ENCODE measurements around the gene PDF. TPM values are rescaled to one million over a fixed set of nuclear protein-coding genes. Genes with fewer than 3 reads are reported as not detected.

The PDF gene
- total RNA-seq, 1 experiment from 2014 or later, result 23.1 TPM

DNA sequence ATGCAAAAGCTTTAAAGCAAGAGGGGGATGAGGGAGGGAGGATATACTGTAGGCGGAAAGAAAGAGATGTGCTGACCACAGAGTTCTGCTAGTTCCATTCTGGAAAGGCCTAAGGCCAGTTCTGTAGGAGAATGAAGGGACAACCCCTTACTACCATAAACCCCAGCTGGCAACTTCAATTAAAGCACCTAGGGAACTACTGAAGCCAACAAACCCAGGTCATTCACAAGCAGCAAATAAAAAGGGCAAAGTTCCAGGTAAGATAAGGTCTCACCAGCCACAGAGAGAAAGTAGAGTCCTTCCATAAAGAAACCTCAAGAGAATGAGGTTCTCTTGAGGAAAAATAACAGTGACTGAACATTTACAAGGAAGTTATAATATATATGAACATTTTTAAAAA lies 42.6 kb upstream of the PDF start:
- CTCF ChIA-PET, result no interaction called here
- TF ChIP-seq, protein P1, sequence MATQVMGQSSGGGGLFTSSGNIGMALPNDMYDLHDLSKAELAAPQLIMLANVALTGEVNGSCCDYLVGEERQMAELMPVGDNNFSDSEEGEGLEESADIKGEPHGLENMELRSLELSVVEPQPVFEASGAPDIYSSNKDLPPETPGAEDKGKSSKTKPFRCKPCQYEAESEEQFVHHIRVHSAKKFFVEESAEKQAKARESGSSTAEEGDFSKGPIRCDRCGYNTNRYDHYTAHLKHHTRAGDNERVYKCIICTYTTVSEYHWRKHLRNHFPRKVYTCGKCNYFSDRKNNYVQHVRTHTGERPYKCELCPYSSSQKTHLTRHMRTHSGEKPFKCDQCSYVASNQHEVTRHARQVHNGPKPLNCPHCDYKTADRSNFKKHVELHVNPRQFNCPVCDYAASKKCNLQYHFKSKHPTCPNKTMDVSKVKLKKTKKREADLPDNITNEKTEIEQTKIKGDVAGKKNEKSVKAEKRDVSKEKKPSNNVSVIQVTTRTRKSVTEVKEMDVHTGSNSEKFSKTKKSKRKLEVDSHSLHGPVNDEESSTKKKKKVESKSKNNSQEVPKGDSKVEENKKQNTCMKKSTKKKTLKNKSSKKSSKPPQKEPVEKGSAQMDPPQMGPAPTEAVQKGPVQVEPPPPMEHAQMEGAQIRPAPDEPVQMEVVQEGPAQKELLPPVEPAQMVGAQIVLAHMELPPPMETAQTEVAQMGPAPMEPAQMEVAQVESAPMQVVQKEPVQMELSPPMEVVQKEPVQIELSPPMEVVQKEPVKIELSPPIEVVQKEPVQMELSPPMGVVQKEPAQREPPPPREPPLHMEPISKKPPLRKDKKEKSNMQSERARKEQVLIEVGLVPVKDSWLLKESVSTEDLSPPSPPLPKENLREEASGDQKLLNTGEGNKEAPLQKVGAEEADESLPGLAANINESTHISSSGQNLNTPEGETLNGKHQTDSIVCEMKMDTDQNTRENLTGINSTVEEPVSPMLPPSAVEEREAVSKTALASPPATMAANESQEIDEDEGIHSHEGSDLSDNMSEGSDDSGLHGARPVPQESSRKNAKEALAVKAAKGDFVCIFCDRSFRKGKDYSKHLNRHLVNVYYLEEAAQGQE (IDR thresholded peaks at IDR 0.05; ENCODE audit: insufficient read depth in 1 of 2, low read depth in 2 of 2, low read length in 1 of 2), result no peak
- TF ChIP-seq POLR2AphosphoS5 (IDR thresholded peaks at IDR 0.05; ENCODE audit: low read depth, low read length), result no peak
- TF ChIP-seq SIN3A (IDR thresholded peaks at IDR 0.05; ENCODE audit: borderline replicate concordance, insufficient read depth, low read depth, low read length), result no peak
- TF ChIP-seq, protein P2, sequence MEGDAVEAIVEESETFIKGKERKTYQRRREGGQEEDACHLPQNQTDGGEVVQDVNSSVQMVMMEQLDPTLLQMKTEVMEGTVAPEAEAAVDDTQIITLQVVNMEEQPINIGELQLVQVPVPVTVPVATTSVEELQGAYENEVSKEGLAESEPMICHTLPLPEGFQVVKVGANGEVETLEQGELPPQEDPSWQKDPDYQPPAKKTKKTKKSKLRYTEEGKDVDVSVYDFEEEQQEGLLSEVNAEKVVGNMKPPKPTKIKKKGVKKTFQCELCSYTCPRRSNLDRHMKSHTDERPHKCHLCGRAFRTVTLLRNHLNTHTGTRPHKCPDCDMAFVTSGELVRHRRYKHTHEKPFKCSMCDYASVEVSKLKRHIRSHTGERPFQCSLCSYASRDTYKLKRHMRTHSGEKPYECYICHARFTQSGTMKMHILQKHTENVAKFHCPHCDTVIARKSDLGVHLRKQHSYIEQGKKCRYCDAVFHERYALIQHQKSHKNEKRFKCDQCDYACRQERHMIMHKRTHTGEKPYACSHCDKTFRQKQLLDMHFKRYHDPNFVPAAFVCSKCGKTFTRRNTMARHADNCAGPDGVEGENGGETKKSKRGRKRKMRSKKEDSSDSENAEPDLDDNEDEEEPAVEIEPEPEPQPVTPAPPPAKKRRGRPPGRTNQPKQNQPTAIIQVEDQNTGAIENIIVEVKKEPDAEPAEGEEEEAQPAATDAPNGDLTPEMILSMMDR (IDR thresholded peaks at IDR 0.05), result no peak
- no peak for TF ChIP-seq TCF7L2 (IDR thresholded peaks at IDR 0.05; ENCODE audit: low read depth, low read length)

DNA sequence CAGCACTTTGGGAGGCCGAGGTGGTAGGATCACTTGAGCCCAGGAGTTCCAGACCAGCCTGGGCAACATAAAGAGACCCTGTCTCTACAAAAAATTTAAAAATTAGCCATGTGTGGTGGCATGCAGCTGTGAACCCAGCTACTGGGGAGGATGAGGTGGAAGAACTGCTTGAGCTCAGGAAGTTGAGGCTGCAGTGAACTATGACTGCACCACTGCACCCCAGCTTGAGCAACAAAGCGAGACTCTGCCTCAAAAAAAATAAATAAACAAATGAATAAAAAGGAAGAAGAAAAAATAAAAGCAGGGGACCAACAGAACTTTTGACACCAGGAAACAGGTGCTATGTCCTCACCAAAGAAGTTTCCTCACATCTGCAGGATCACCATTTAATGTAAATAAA lies 41.2 kb upstream of the PDF start:
- ChIA-PET CTCF (no interaction called here), POLR2A (no interaction called here)
- Histone ChIP-seq H3K27me3 (ENCODE audit: control insufficient read depth, insufficient read depth, low read length) (no peaks in the 10 kb centered on the region), H3K36me3 (ENCODE audit: control insufficient read depth, insufficient read depth, low read length) (peaks cover 9% of the 10 kb centered on the region), H3K4me1 (ENCODE audit: control insufficient read depth, insufficient read depth, low read length) (no peaks in the 10 kb centered on the region), H3K9me3 (ENCODE audit: control insufficient read depth, insufficient read depth, low read depth, low read length) (no peaks in the 10 kb centered on the region), H3K4me3 (ENCODE audit: low read depth in 2 of 2, low read length in 2 of 2) (no peak overlapping the region), H3K27ac (ENCODE audit: low read length) (no peak overlapping the region)
- intact Hi-C loops (cut with micrococcal nuclease; ENCODE audit: unreplicated experiment) (no loop called here), in situ Hi-C loops (cut with HindIII; ENCODE audit: low pct_unique_long_range_greater_than_20kb, low sequenced_read_pairs) (no loop called here)
- no TSS peak for BruUV-seq (replicated peaks)
- DNase-seq (ENCODE audit: low read depth, low spot score), result no peak
- ATAC-seq, result no peak
- TF ChIP-seq TCF7L2 (IDR thresholded peaks at IDR 0.05; ENCODE audit: low read depth, low read length), result no peak
- no peak for TF ChIP-seq POLR2AphosphoS5 (IDR thresholded peaks at IDR 0.05; ENCODE audit: low read depth, low read length)
- TF ChIP-seq, protein P2 (IDR thresholded peaks at IDR 0.05), result no peak
- TF ChIP-seq SIN3A (IDR thresholded peaks at IDR 0.05; ENCODE audit: borderline replicate concordance, insufficient read depth, low read depth, low read length), result no peak
- TF ChIP-seq, protein P1 (IDR thresholded peaks at IDR 0.05; ENCODE audit: insufficient read depth in 1 of 2, low read depth in 2 of 2, low read length in 1 of 2), result no peak

More for the DNA sequence above, 42.6 kb upstream of the PDF start:
- BruUV-seq (replicated peaks), result no TSS peak
- Histone ChIP-seq H3K36me3 (ENCODE audit: control insufficient read depth, insufficient read depth, low read length) (peaks cover 13% of the 10 kb centered on the region), H3K4me3 (ENCODE audit: low read depth in 2 of 2, low read length in 2 of 2) (no peak overlapping the region), H3K27me3 (ENCODE audit: control insufficient read depth, insufficient read depth, low read length) (no peaks in the 10 kb centered on the region), H3K27ac (ENCODE audit: low read length) (no peak overlapping the region), H3K4me1 (ENCODE audit: control insufficient read depth, insufficient read depth, low read length) (no peaks in the 10 kb centered on the region), H3K9me3 (ENCODE audit: control insufficient read depth, insufficient read depth, low read depth, low read length) (no peaks in the 10 kb centered on the region)
- in situ Hi-C loops (cut with HindIII; ENCODE audit: low pct_unique_long_range_greater_than_20kb, low sequenced_read_pairs) (no loop called here), intact Hi-C loops (cut with micrococcal nuclease; ENCODE audit: unreplicated experiment) (no loop called here)
- no peak for ATAC-seq
- no peak for DNase-seq (ENCODE audit: low read depth, low spot score)
- POLR2A ChIA-PET, result no interaction called here

All from Panc1 (cell line).